GM23248 (cell line): ENCODE data around the gene EXOC2. TPM values are rescaled to one million over a fixed set of nuclear protein-coding genes. Genes with fewer than 3 reads are reported as not detected.

ENCODE experiments used
- DNase-seq: peaks from one replicate; pipeline ENCODE4 v3.0.0-alpha.2; 2015
- H2AFZ ChIP-seq: fragments of 200-600 bp; sonication (generic); 2 replicates; pipeline ENCODE4 v1.6.1; 2016; ENCODE audit warnings: antibody characterized with exemption
- H3F3A ChIP-seq: fragments of 200-600 bp; sonication (generic); 2 replicates; pipeline ENCODE4 v1.6.1; 2016; ENCODE audit warnings: mild to moderate bottlenecking, antibody characterized with exemption, mixed run types; ENCODE audit not compliant: insufficient read depth
- H3K27ac ChIP-seq: fragments of 200-600 bp; sonication (generic); 2 replicates; pipeline ENCODE4 v1.5.1; 2016; ENCODE audit warnings: mild to moderate bottlenecking
- H3K27me3 ChIP-seq: fragments of 200-600 bp; sonication (generic); replicated peaks from 2 replicates; pipeline ENCODE4 v1.6.1; 2016; ENCODE audit warnings: mild to moderate bottlenecking; ENCODE audit not compliant: insufficient read depth
- H3K36me3 ChIP-seq: fragments of 200-600 bp; sonication (generic); 2 replicates; pipeline ENCODE4 v1.6.1; 2016; ENCODE audit warnings: low read depth, mild to moderate bottlenecking
- H3K4me1 ChIP-seq: fragments of 200-600 bp; sonication (generic); 2 replicates; pipeline ENCODE4 v1.6.1; 2016; ENCODE audit warnings: mild to moderate bottlenecking; ENCODE audit not compliant: insufficient read depth
- H3K4me2 ChIP-seq: fragments of 200-600 bp; sonication (generic); one replicate; pipeline ENCODE4 v1.6.1; 2016; ENCODE audit warnings: mild to moderate bottlenecking; ENCODE audit not compliant: unreplicated experiment
- H3K4me3 ChIP-seq: fragments of 200-600 bp; sonication (generic); 2 replicates; pipeline ENCODE4 v1.5.1; 2016; ENCODE audit warnings: mild to moderate bottlenecking
- H3K79me2 ChIP-seq: fragments of 200-600 bp; sonication (generic); 2 replicates; pipeline ENCODE4 v1.6.1; 2016; ENCODE audit warnings: mild to moderate bottlenecking; ENCODE audit not compliant: insufficient read depth
- H3K9ac ChIP-seq: fragments of 200-600 bp; sonication (generic); 2 replicates; pipeline ENCODE4 v1.6.1; 2016; ENCODE audit warnings: mild to moderate bottlenecking
- H3K9me2 ChIP-seq: fragments of 200-600 bp; sonication (generic); 2 replicates; pipeline ENCODE4 v1.6.1; 2016; ENCODE audit warnings: mixed run types, mild to moderate bottlenecking, moderate library complexity; ENCODE audit not compliant: insufficient read depth
- H3K9me3 ChIP-seq: fragments of 200-600 bp; sonication (generic); one replicate; pipeline ENCODE4 v1.6.1; 2017; ENCODE audit warnings: low read depth
- H4K20me1 ChIP-seq: fragments of 200-600 bp; sonication (generic); 2 replicates; pipeline ENCODE4 v1.6.0; 2016; ENCODE audit not compliant: insufficient read depth
- EZH2 ChIP-seq: fragments of 200-600 bp; sonication (generic); IDR thresholded peaks from 2 replicates; pipeline ENCODE4 v1.6.1; 2018; ENCODE audit warnings: antibody characterized with exemption, mild to moderate bottlenecking; ENCODE audit not compliant: insufficient read depth, poor library complexity, severe bottlenecking
- EZH2phosphoT487 ChIP-seq: fragments of 200-600 bp; sonication (generic); IDR thresholded peaks from 2 replicates; pipeline ENCODE4 v1.6.1; 2018; ENCODE audit warnings: antibody characterized with exemption, moderate library complexity, mild to moderate bottlenecking, low read depth; ENCODE audit not compliant: insufficient read depth
- WGBS, 2 experiments: methylation state at CpG; one replicate each; pipeline ENCODE4 v1.1.6; 2015 to 2017; ENCODE audit warnings: low lambda C conversion rate in 2 of 2, low coverage in 1 of 2; ENCODE audit errors: missing lambda C conversion rate in 2 of 2; 5-methylcytosine and 5-hydroxymethylcytosine counted together
- in situ Hi-C: fragments of 300-500 bp; cut with MboI; formaldehyde crosslinking; loops from 2 replicates; pipeline ENCODE4 v1.15.0; 2020
- polyA plus RNA-seq: library from polyadenylated mRNA; unstranded; fragments of >200 nt; fragmentation: Nextera tagmentation; extraction: Ambion mirVana; gene quantifications from 2 replicates; pipeline ENCODE4 v1.2.1, GENCODE V29; 2016
- total RNA-seq: library from RNA; depleted of rRNA; stranded (reverse); fragments of >200 nt; shearing (Covaris generic); gene quantifications from 2 replicates; pipeline ENCODE4 v1.2.3, GENCODE V29; 2014

EXOC2 gene
- total and polyA plus RNA-seq, 2 experiments from 2014 or later, result 17.5 to 32.9 TPM

DNA sequence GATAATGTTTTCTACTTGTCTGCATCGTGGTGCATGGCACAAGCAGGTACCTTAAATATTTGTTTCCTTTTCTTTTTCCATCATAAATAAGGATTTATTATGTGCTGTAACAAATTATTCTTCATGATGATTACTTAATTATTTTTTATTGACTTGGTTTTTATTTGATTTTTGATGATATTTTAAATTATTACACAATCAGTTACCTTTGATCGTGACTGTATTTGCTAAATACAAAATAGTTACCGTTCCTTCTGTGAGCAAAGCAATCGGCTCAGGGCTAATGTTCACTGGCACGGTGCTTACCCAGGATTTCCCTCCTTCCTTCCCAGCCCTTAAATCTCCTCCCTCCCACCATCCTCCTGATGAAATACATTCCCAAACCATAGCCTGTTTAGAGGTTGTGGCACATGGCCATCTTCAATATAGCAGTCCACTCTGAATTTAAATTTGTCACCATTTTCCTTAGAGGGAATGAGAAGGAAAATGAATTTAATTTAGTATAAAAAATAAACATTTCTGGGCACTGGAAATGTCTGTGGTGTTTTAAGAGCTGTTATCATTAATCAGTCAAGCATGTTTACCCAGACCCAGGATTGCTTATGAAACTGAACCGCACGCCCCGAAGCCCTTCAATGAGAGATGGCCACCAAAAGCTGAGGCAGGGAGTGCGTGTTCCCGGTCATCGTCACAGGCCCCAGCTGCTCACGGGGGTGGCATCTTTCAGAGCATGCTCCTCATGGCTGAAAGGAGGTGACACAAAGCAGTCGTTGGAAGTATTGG, 23.0 kb upstream of the EXOC2 start:
- no peak for DNase-seq
- Histone ChIP-seq H3K79me2 (no peaks in the 10 kb centered on the region), H3K27ac (no peak overlapping the region), H3K9me2 (no peaks in the 10 kb centered on the region), H3K4me2 (no peak overlapping the region), H3F3A (no peaks in the 10 kb centered on the region), H3K9me3 (no peaks in the 10 kb centered on the region), H3K4me3 (no peak overlapping the region), H3K9ac (no peak overlapping the region), H3K27me3 (no peaks in the 10 kb centered on the region), H3K4me1 (no peaks in the 10 kb centered on the region), H3K36me3 (no peaks in the 10 kb centered on the region), H4K20me1 (no peaks in the 10 kb centered on the region), H2AFZ (no peak overlapping the region)
- in situ Hi-C loops, result no loop called here
- WGBS, 2 experiments, result 87 to 88% methylated on average over 13 of the region's 13 CpGs
- TF ChIP-seq EZH2 (no peak), EZH2phosphoT487 (no peak)

- WGBS, 2 experiments, result 85 to 86% methylated on average over 4 of the region's 4 CpGs
- in situ Hi-C loops, result no loop called here
- no peaks in the 10 kb centered on the region for H3K36me3 ChIP-seq
Measured at GRCh38 chr6:714100-714499, 21.2 kb upstream of the EXOC2 start.

DNA sequence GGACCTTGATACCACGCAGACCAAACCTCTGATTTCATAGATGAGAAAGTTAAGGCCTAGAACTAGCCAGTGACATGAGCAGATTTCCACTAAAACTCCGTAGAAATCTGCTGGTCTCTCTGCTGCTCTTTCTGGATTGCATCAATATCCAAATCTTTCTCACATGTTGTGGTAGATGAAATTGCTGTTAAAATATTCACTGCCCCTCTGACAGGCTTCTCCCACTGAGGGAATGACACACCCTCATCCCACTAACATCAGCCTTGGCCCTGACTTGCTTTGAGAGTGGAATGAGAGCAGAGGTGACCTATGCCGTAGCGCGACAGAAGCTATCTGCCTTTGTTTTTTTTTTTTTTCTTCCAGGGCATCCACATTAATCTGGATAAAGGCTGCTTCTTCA, 20.4 kb upstream of the EXOC2 start:
- Histone ChIP-seq H3K27ac (no peak overlapping the region), H3K4me1 (no peaks in the 10 kb centered on the region), H2AFZ (no peak overlapping the region), H3K9ac (no peak overlapping the region), H3K79me2 (no peaks in the 10 kb centered on the region), H3F3A (peaks cover 4% of the 10 kb centered on the region; the same call in 1 of the 2 replicates), H3K27me3 (no peaks in the 10 kb centered on the region), H4K20me1 (no peaks in the 10 kb centered on the region), H3K4me2 (no peak overlapping the region), H3K9me3 (no peaks in the 10 kb centered on the region), H3K9me2 (no peaks in the 10 kb centered on the region), H3K36me3 (no peaks in the 10 kb centered on the region), H3K4me3 (no peak overlapping the region)
- 74 to 76% methylated on average over 5 of the region's 5 CpGs for WGBS, 2 experiments
- in situ Hi-C loops, result no loop called here
- TF ChIP-seq EZH2 (no peak), EZH2phosphoT487 (no peak)
- DNase-seq, result peak; percentile 10

More at GRCh38 chr6:714100-714499, 21.2 kb upstream of the EXOC2 start:
- Histone ChIP-seq H4K20me1 (no peaks in the 10 kb centered on the region), H3K79me2 (no peaks in the 10 kb centered on the region), H3K27ac (no peak overlapping the region), H3K4me2 (no peak overlapping the region), H3K27me3 (no peaks in the 10 kb centered on the region), H3K9me2 (no peaks in the 10 kb centered on the region), H3K9ac (no peak overlapping the region), H3K9me3 (no peaks in the 10 kb centered on the region), H3F3A (peaks cover 4% of the 10 kb centered on the region; the same call in 1 of the 2 replicates), H3K4me1 (no peaks in the 10 kb centered on the region), H3K4me3 (no peak overlapping the region), H2AFZ (no peak overlapping the region)
- DNase-seq, result no peak
- TF ChIP-seq EZH2 (no peak), EZH2phosphoT487 (no peak)

GRCh38 chr6:712805-713204, 19.9 kb upstream of the EXOC2 start:
- no peaks in the 10 kb centered on the region for H3K27me3 ChIP-seq
- no peak overlapping the region for H3K4me3 ChIP-seq
- no peak for TF ChIP-seq EZH2
- TF ChIP-seq EZH2phosphoT487, result no peak
- H4K20me1 ChIP-seq, result no peaks in the 10 kb centered on the region
- no peaks in the 10 kb centered on the region for H3K9me2 ChIP-seq
- DNase-seq, result no peak
- in situ Hi-C loops, result no loop called here
- H3K27ac ChIP-seq, result no peak overlapping the region
- H2AFZ ChIP-seq, result no peak overlapping the region
- peaks cover 4% of the 10 kb centered on the region; the same call in 1 of the 2 replicates for H3F3A ChIP-seq
- H3K9ac ChIP-seq, result no peak overlapping the region
- no peaks in the 10 kb centered on the region for H3K4me1 ChIP-seq
- H3K4me2 ChIP-seq, result no peak overlapping the region
- H3K79me2 ChIP-seq, result no peaks in the 10 kb centered on the region
- WGBS, 2 experiments, result 75 to 82% methylated on average over 8 of the region's 8 CpGs
- no peaks in the 10 kb centered on the region for H3K9me3 ChIP-seq
- H3K36me3 ChIP-seq, result no peaks in the 10 kb centered on the region
